ENCODE measurements around the gene CFI.

CFI gene

GRCh38 chr4:109801895-109802319, at the start of gene CFI:
CFI (minus strand) TSS chr4:109801999; CDS start chr4:109801971, 28 bp downstream.
- no peak for DNase-seq (ENCODE audit: extremely low read depth in 1 of 2, low read depth in 1 of 2)

DNA sequence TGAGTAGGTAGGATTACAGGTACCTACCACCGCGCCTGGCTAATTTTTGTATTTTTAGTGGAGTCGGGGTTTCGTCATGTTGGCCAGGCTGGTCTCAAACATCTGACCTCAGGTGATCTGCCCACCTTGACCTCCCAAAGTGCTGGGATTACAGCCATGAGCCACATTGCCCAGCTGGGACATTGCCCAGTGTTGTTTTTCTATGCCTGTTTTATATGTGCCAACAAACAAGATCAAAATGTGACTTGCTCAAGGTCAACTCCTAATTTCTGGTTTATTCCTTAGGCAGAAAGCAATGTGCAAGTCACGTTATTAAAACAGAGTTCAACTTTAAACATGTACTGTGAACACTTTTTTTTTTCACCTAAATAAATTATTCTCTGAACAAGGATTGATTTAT, 48.8 kb upstream of the CFI start:
- DNase-seq (ENCODE audit: extremely low read depth in 1 of 2, low read depth in 1 of 2), result no peak

- no peak for DNase-seq (ENCODE audit: extremely low read depth in 1 of 2, low read depth in 1 of 2)
Measured at GRCh38 chr4:109848501-109848900, 46.7 kb upstream of the CFI start.

- DNase-seq (ENCODE audit: extremely low read depth in 1 of 2, low read depth in 1 of 2), result no peak
Measured at GRCh38 chr4:109847896-109848442, 46.2 kb upstream of the CFI start, which contains the start of gene LRIT3. LRIT3 (plus strand) TSS chr4:109848107; CDS start chr4:109848202, 95 bp downstream.

DNA sequence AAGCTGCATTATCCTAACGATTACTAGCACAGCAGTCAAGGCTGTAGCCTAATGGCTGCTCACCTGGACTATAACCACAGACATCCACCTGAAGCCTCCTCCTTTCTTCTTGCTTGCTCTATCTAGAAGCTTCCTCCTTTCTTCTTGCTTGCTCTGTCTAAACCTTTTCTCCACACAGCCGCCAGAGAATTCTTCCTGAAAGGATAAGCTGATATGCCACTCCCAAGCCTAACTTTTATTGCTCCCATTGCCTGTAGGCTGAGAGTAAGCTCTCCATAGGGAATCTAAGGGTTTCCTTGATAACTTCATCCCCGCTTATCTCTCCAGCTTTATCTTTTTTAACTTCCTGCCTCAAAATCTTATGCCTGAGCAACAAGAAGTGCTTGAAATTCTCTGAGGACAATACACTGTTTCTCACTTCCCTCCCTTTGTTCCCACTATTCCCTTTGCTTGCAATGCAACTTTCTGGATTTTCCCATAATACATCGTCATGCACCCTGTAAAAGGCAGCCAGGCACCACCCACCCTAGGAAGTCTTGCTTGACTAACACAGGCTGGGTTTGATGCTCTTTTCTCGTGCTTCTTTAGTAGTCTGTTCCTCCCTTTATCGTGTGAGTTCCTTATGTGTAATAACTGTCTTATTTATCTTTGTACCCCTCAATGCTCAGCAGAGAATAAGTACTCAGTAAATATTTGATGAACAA, 44.7 kb upstream of the CFI start:
- DNase-seq (ENCODE audit: extremely low read depth in 1 of 2, low read depth in 1 of 2), result no peak

- no peak for DNase-seq (ENCODE audit: extremely low read depth in 1 of 2, low read depth in 1 of 2)
Measured at GRCh38 chr4:109836985-109837384, 35.2 kb upstream of the CFI start.

DNA sequence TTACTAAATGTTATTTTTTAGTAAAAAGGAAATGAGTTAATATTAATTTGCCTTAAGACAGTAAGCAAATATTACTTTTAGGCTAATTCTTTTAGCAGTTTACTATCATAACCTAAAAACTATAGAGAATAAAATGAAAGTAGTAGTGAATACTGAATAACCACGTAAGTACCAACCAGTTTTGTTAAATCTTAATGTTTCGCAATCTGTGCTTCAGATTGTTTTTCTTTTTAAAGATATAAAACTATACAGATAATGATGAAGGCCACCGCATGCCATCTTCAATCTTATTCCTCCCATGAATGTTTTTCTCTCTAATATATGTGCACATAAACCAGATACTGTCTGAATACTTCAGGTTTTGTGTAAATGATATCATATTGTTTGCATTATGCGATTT, 32.0 kb upstream of the CFI start:
- DNase-seq (ENCODE audit: extremely low read depth in 1 of 2, low read depth in 1 of 2), result no peak

- no peak for DNase-seq (ENCODE audit: extremely low read depth in 1 of 2, low read depth in 1 of 2)
Measured at GRCh38 chr4:109827672-109828071, 25.9 kb upstream of the CFI start, which contains the start of gene RRH. RRH (plus strand) TSS chr4:109827972; CDS start chr4:109828028, 56 bp downstream.

GRCh38 chr4:109826719-109827118, 24.9 kb upstream of the CFI start:
- no peak for DNase-seq (ENCODE audit: extremely low read depth in 1 of 2, low read depth in 1 of 2)

- DNase-seq (ENCODE audit: extremely low read depth in 1 of 2, low read depth in 1 of 2), result no peak
Measured at GRCh38 chr4:109821185-109821584, 19.4 kb upstream of the CFI start.

DNA sequence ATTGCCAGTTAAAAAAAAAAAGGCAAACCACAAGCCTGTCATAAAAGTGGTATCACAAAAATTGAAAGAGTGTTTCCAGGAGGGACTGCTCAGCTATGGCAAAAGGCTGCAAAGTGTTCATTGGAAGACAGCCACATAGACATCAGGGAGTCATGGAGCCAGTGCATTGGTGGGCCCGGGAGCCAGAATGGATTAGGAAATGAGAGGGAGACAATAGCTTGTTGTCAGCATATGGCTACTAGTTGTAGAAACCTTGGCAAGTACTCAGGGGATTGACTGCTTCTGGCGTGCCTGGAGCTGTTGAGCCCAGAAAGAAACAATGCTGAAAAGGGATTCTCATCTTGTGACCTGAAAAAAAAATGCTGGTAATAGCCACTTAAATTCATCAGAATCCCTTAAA, 18.8 kb upstream of the CFI start:
- DNase-seq (ENCODE audit: extremely low read depth in 1 of 2, low read depth in 1 of 2), result no peak

DNA sequence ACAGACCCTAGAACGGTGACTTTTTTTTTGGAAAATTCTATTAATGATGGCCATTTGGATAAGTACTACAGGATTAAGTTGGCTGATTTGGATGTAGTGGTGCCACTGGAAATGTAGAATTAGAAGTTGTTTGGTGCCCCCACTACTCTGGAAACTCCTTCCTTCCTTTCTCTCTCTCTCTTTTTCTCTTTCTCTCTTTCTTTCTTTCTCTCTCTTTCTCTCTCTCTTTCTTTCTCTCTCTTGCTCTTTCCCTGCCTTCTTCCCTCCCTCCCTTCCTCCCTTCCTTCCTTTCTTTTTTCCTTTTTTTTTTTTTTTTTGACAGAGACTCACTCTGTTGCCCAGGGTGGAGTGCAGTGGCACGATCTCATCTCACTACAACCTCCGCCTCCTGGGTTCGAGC, 16.5 kb upstream of the CFI start:
- no peak for DNase-seq (ENCODE audit: extremely low read depth in 1 of 2, low read depth in 1 of 2)

DNA sequence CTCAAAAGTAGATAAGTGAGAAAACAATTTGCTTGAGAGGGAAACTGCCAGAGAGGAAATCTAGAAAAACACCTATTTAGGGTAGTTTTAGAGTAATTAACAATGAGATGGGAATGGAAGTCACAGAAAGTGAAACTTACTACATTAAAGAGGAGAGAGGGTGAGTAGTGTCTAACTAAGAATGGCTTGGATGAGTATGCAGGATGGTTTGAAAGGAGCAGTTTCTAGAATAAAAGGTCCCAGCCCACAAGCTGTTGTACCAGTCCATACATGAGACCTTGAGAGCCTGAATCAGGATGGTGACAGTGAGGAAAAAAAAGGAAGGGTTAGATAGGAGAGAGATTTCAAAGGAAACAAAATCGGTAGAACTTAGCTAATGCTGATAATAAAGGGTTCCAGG, 15.1 kb upstream of the CFI start:
- no peak for DNase-seq (ENCODE audit: extremely low read depth in 1 of 2, low read depth in 1 of 2)

DNA sequence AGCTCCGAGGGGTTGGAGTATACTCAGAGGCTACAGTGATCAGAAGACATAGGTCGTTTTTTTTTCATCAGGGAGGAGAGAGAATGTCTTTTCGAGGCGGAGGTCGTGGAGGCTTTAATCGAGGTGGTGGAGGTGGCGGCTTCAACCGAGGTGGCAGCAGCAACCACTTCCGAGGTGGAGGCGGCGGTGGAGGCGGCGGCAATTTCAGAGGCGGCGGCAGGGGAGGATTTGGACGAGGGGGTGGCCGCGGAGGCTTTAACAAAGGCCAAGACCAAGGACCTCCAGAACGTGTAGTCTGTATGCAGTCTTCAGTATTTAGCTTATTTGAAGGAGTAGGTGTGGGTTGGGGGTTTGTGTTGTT, 14.3 kb upstream of the CFI start:
- DNase-seq (ENCODE audit: extremely low read depth in 1 of 2, low read depth in 1 of 2), result peak in 1 of 2 donors; percentile 19

GRCh38 chr4:109815151-109816081, 13.6 kb upstream of the CFI start, which contains the start of gene GAR1:
GAR1 (plus strand) TSS chr4:109815762; CDS start chr4:109816165, 403 bp downstream.
- peak; percentile 69 to 72 for DNase-seq (ENCODE audit: extremely low read depth in 1 of 2, low read depth in 1 of 2)

DNA sequence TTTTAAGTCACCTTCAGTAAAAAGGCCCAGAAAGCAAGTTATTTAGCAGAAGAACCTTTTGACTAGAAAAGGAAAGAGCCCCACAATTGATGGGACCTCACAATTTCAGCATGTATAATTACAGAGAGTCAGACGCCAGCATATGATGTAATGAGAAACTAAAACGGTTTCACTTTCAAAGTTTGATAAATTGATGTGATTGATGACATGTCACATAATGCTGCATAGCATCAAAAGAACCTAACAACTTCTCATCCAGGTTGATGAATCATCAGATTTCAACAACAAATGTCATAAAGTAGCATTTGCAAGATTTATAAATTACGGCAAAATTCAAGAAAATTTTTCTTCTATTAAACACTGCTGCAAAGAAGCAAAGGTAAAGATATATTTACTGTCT, 9.9 kb upstream of the CFI start:
- DNase-seq (ENCODE audit: extremely low read depth in 1 of 2, low read depth in 1 of 2), result no peak

- DNase-seq (ENCODE audit: extremely low read depth in 1 of 2, low read depth in 1 of 2), result no peak
Measured at GRCh38 chr4:109810552-109811387, 9.0 kb upstream of the CFI start.

- no peak for DNase-seq (ENCODE audit: extremely low read depth in 1 of 2, low read depth in 1 of 2)
Measured at GRCh38 chr4:109809655-109810054, 7.9 kb upstream of the CFI start.

DNA sequence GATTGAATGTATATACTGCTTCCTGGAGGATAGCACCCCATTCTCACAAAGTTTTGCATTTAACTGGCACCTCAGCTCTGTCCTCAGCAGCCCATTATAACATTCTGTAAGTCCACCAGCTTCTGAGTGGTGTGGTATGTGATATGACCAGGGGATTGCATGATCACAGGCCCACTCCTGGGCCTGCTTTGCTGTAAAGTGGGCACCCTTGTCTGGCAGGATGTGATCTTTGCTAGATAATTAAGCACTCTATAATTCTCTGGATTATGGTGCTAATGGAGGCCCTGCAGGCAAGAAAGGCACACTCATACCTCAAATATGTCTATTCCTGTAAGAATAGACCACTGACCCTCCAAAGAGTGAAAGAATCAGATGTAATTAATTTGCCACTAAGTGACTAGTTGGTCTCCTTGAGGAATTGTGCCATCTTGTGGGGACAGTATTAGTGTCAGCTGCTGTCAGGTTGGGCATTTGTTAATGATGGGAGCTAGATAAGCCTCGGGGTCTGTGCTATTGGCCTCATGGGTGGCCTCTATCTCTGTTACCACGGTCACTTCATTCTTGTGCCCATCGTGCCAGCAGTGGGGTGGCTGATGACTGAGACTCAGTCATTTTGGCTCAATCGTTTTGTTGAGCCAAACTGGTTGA, 2.2 kb upstream of the CFI start:
- no peak for DNase-seq (ENCODE audit: extremely low read depth in 1 of 2, low read depth in 1 of 2)
